Myocyte (in vitro differentiated cells): ENCODE results near the gene ERBB3. TPM values are rescaled to one million over a fixed set of nuclear protein-coding genes. Genes with fewer than 3 reads are reported as not detected.
"Not testable (repeated sequence)": the region's sequence is repeated elsewhere in the genome, so short reads cannot be mapped to it uniquely, and the experiment has no call there.

Experiments used
- DNase-seq: peaks from one replicate; pipeline ENCODE4 v3.0.0-alpha.2; 2012; ENCODE audit warnings: low read depth
- polyA plus RNA-seq: library from polyadenylated mRNA; unstranded; fragments of >200 nt; gene quantifications from one replicate; pipeline ENCODE4 v1.2.1, GENCODE V29; 2012; ENCODE audit warnings: missing spikeins
- total RNA-seq: library from RNA; depleted of rRNA; stranded (reverse); fragments of >200 nt; gene quantifications from 2 replicates; pipeline ENCODE4 v1.2.3, GENCODE V29; 2014

ERBB3 gene
- total RNA-seq, result 178 and 188 TPM in 2 replicates
- 25.0 TPM for polyA plus RNA-seq

DNA sequence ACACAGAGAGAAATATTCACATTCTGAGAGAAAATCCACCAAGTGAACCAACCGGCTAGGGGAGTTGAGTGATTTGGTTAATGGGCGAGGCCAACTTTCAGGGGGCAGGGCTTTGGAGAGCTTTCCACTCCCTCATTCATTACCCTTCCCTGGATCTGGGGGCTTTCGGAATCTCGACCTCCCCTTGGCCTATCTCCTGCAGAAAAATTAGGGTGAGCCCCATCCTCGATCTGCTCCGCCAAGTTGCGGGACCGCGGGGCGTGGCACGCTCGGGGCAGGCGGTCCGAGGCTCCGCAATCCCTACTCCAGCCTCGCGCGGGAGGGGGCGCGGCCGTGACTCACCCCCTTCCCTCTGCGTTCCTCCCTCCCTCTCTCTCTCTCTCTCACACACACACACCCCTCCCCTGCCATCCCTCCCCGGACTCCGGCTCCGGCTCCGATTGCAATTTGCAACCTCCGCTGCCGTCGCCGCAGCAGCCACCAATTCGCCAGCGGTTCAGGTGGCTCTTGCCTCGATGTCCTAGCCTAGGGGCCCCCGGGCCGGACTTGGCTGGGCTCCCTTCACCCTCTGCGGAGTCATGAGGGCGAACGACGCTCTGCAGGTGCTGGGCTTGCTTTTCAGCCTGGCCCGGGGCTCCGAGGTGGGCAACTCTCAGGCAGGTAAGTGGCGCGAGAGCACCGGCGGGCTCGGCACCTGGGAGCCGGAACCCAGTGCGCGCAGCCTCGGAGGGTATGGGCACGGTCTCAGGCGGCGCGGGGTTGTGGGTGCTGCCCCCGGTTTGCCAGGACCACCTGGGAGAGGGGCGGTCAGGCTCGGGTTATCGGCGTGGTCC is at the start of gene ERBB3:
TSS of gene ERBB3 (plus strand) at position 443 of the 833 bp plus-strand sequence. CDS start at position 579, 136 bp downstream.
- peak; percentile 92 for DNase-seq

DNA sequence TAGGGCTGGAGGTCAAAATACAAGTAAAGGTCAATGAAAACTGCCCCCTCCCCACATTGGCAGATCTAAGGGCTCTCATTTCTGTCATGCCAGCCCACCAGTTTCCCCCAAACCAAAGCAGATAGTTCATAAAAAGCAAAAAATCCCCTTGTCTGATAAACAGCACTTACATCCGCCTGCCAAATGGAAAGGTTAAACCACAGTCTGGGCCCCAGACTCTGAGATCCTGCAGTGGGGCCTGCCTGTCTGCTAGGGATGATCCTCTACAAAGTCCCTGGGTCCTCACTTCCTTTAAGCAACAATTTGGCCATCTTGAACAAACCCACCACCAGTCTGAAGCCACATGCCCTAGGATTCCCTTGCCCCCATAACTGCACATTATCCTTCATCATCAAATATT is 48.0 kb upstream of the ERBB3 start:
- DNase-seq, result no peak

DNA sequence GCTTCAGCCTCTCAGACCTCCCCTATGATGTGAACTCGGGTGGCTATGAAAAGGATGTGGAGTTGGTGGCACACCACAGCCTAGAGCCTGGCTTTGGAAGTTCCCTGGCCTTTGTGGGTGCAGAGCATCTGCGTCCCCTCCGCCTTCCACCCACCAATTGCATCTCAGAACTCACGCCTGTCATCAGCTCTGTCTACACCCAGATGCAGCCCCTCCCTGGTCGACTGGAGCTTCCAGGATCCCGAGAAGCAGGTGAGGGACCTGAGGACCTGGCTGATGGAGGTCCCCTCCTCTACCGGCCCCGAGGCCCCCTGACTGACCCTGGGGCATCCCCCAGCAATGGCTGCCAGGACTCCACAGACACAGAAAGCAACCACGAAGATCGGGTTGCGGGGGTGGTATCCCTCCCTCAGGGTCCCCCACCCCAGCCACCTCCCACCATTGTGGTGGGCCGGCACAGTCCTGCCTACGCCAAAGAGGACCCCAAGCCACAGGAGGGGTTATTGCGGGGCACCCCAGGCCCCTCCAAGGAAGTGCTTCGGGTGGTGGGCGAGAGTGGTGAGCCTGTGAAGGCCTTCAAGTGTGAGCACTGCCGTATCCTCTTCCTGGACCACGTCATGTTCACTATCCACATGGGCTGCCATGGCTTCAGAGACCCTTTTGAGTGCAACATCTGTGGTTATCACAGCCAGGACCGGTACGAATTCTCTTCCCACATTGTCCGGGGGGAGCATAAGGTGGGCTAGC is 45.2 kb upstream of the ERBB3 start:
- DNase-seq, result no peak

DNA sequence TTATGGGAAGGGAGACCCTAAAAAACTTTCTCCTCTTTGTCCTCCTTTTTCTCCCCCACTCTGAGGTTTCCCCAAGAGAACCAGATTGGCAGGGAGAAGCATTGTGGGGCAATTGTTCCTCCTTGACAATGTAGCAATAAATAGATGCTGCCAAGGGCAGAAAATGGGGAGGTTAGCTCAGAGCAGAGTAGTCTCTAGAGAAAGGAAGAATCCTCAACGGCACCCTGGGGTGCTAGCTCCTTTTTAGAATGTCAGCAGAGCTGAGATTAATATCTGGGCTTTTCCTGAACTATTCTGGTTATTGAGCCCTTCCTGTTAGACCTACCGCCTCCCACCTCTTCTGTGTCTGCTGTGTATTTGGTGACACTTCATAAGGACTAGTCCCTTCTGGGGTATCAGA is 42.8 kb upstream of the ERBB3 start:
- no peak for DNase-seq

DNA sequence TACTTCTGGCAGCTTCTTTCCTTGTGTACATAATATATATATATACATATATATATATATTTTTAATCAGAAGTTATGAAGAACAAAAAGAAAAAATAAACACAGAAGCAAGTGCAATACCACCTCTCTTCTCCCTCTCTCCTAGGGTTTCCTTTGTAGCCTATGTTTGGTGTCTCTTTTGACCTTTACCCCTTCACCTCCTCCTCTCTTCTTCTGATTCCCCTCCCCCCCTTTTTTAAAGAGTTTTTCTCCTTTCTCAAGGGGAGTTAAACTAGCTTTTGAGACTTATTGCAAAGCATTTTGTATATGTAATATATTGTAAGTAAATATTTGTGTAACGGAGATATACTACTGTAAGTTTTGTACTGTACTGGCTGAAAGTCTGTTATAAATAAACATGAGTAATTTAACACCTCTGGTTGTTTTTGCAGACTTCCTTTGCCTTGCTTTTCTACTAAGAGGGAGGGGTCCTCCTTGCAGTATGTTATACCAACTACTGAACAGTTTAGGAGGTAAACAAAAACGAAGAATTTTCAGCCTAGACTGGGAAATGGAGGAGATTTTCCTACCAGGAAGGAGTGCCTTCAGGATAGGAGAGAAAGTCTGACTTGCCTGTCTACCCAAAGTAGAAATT is 41.8 kb upstream of the ERBB3 start:
- no peak for DNase-seq

DNA sequence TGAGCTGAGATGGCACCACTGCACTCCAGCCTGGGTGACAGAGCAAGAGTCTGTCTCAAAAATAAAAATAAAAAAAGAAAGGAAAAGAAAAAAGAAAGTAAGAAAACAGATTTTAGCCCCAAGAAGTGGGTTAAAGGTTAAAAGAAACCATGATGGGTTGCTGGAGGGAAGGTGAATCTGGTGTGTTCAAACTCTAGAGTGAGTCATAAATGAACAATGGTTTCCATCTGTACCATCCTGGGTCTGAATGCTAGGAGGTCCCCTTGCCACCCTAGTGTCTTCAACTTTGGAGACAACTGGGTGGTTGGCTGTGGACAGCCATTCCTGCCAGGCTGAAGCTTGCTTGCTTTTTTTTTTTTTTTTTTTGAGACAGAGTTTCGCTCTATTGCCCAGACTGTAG is 39.8 kb upstream of the ERBB3 start:
- DNase-seq, result no peak

DNA sequence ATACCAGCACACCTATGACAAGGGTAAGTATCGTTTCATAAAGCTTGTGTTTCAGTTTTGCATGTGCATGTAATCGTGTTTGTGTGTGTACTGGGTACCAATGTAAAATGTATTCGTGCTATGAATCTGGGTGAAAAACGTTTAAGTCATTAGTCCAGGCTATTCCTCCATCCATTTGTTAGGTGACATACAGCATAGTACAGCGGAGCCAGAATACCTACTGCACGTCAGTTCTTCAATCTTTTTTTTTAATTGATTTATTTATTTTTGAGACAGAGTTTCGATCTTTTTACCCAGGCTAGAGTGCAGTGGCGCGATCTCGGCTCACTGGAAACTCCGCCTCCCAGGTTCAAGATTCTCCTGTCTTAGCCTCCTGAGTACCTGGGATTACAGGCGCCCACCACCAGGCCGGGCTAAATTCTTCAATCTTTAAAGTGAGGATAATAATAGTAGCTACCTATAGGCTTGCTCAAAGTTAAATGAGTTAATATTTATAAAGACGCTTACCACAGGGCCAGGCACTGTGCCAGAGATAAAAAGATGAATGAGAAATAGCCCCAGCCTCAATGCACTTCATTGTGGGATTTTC is 38.9 kb upstream of the ERBB3 start:
- DNase-seq, result no peak

DNA sequence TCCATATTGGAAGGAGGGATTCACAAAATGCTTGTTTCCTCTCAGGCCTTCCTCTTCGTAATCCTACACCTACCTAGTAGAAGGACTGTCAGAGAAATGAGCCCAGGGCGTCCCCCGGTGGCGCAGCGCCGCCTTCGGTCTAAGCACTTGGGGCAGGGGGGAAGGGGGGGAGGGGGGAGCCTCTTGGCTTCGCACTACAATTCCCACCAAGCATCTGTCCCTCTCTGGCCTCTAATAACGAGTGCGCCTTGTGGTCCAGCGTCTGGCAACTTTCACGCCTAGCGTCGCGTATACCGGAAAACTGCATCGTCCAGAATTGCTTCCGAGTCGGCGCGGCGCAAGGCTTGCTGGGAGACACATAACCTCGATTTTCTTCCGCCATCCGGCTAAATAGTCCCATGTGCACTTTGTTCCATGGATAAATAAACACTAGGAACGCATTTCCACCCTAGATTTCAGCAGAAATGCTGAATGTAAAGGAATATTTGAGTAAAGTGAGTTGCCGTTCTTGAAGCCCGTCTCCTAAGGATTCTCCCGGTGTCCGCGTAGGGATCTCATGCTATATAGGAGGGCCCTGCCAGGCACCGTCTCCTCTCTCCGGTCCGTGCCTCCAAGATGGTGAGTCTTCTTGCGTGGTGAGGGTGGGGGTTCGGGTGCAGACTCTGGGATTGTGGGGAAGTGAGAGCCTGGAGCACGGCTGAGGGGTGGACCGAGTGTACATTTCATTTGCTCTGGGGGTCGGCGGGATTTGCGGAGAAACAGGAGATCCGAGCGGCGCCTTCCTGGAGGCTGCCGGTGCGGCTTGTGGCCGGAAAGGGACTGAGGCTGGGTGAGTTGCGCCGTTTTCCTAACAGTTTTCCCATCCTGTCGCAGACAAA is 38.2 kb upstream of the ERBB3 start, which contains the start of gene RPS26:
TSS of gene RPS26 (plus strand) at position 367 of the 878 bp plus-strand sequence. CDS start at position 616, 249 bp downstream.
- DNase-seq, result peak; percentile 100

DNA sequence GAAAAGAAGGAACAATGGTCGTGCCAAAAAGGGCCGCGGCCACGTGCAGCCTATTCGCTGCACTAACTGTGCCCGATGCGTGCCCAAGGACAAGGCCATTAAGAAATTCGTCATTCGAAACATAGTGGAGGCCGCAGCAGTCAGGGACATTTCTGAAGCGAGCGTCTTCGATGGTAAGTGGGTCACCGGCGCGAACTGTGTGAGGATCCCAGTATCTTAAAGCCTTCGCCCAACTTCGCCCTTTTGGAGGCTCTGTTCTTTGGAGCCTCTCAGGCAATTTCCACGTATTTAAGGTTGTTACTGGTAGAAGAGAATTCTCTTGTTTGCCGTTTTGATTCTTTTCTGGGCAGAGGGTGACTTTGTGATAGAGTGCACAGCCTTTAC is 37.5 kb upstream of the ERBB3 start:
- not testable (repeated sequence) for DNase-seq

DNA sequence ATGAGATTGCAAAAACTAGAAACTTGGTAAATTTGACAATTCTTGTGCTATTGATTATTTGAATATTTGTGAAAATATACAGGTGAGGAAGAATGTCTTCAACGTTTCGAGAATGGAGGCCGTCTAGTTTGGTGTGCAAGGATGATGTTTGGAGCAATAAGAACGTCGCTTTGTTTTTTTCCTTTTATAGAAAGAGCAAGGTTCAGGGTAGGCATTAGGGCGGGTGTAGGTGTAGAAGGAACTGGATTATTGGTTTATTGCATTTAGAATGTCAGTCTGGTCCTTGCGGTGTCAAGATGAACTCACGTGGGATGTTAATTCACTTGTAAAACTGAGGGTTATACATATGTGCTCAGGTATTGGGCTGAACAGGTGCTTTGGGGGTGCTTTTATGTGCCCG is 37.1 kb upstream of the ERBB3 start:
- no peak for DNase-seq

DNA sequence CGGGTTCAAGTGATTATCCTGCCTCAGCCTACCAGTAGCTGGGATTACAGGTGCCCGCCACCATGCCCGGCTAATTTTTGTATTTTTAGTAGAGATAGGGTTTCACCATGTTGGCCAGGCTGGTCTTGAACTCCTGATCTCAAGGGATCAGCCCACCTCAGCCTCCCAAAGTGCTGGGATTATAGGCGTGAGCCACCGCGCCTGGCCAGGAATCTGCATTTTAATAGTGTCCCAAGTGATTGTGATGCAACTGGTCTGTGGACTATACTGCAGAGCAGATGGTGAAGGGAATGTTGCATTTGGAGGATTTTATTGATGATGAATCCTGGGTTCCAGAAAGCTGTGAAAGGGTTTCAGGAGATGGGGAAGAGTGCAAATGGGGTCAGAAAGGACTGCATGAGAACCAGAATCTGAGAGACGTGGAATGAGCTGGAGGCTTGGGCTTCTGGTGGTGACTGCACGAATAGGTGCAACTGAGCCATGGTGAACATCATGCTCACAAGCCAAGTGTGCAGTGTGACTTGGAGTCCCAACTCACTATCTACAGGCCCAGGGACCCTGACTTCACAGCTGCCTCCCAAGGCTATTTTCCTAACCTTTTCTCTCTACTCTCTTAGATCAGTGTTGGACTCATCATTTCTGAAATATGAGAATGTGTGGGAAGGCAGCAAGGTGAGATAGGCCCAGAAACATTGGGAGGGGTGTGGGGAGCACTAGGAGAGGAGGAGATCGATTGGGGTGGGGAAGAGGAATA is 33.8 kb upstream of the ERBB3 start:
- DNase-seq, result no peak

DNA sequence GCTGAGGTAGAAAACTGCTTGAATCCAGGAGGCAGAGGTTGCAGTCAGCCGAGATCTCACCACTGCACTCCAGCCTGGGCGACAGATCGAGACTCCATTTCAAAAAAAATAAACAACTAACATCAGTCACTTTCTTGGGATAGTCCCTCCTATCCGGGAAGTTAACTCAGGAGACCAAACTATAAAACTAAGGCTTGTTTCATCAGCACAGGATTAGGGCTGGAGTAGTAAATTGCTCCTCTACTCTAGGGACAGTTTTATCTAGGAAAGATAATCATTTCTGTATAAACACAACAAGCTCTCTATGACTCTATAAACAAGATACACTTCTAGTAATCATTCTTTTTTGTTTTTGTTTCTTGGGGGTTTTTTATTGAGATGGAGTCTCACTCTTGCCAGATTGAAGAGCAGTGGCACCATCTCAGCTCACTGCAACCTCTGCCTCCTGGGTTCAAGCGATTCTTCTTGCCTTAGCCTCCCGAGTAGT is 26.5 kb upstream of the ERBB3 start:
- no peak for DNase-seq

DNA sequence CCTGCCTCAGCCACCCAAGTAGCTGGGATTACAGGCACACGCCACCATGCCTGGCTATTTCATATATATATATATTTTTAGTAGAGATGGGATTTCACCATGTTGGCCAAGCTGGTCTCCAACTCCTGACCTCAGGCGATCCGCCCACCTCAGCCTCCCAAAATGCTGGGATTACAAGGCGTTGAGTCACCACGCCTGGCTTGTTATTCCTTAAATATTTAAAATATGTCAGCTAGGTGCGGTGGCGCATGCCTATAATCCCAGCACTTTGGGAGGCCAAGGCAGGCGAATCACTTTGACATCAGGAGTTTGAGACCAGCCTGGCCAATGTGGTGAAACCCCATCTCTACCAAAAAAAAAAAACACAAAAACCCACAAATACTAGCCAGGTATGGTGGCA is 20.0 kb upstream of the ERBB3 start:
- DNase-seq, result not testable (repeated sequence)

DNA sequence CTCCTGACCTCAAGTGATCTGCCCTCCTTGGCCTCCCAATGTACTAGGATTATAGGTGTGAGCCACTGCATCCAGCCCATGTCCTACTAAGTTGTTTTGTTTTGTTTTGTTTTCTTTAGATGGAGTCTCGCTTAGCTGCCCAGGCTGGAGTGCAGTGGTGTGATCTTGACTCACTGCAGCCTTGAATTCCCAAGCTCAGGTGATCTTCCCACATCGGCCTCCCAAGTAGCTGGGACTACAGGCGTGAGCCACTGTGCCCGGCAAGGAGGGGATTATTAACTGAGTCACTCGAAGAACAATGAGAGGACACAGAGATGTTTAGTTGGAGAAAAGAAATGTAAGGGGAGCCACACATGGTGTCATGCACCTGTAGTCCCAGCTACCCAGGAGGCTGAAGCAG is 18.0 kb upstream of the ERBB3 start:
- no peak for DNase-seq

DNA sequence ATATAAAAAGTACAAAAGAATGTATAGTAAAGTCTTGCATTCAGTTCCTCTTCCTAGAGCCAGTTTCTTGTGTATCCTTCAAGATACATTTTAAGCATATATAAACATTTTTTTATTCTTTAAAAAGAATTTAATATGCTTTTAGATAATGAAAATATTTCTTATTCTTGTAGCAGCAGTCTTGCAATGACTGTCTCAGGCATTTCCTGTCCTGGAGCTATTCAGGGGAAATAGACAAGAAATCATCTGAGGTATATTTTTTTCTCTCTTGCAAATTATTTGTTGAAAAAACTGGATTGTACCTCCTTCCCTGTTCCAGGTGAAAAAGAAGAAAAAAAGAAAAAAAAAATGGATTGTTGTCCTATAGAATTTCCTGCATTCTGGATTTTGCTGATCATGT is 17.0 kb upstream of the ERBB3 start:
- no peak for DNase-seq

DNA sequence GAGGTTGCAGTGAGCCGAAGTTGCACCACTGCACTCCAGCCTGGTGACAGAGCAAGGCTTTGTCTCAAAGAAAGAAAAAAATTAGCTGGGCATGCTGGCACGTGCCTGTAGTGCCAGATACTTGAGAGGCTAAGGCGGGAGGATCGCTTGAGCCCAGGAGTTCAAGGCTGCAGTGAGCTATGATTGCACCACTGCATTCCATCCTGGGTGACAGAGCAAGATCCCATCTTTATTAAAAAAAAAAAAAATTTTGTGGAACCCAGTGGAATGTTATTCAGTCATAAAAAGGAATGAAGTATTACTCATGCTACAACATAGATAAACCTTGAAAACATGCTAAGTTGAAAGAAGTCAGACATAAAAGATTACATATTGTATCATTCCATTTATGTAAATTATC is 8.3 kb upstream of the ERBB3 start:
- no peak for DNase-seq

DNA sequence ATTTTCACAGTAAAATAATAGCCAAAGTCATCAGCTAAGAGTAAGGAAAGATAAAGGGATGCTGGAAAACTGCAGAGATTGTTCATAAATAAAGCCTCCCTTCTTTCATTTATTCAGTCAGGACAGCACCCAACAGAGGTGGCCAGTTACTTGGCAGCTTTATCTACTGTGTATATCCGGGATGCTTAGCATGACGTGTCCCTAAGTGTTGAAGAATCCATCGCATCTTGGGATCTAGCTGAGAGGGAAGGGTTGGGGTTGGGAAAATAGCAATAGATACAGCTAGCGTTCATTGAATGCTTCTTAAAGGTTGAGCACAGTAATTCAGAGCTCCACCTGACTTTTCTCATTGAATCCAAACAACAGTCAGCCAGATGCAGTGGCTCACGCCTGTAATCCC is 5.6 kb upstream of the ERBB3 start:
- DNase-seq, result no peak

DNA sequence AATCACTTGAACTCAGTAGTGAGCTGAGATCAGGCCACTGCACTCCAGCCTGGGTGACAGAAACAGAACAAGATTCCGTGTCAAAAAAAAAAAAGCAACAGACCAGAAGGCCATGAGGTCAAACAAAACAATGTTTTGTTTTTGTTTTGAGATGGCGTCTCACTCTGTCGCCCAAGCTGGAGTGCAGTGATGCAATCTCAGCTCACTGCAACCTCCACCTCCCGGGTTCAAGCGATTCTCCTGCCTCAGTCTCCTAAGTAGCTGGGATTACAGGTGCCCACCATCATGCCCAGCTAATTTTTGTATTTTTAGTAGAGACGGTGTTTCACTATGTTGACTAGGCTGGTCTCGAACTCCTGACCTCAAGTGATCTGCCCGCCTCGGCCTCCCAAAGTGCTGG is 2.0 kb upstream of the ERBB3 start:
- not testable (repeated sequence) for DNase-seq

DNA sequence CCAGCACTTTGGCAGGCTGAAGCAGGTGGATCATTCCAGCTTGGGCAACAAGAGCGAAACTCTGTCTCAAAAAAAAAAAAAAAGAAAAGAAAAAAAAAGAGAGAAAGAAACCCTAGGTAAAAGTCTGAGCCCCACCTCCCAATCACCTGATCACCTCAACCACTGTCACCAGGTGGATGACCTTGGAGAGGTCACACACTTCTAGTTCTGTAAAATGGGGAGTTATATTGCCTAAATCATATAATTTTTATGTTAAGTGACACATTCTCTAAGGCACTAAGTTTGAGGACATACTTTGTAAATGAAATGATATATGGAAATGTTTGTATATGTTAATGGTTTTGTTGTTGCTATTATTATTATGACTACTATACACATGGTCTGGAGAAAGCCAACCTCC is 1.5 kb upstream of the ERBB3 start:
- no peak for DNase-seq
